NCI-H524 (cell line): ENCODE measurements around the gene BTD.

Experiments
- DNase-seq, 2 experiments: peaks; one replicate each; lab custom pipeline; 2025; lab: John Stamatoyannopoulos, UW

Gene BTD

DNA sequence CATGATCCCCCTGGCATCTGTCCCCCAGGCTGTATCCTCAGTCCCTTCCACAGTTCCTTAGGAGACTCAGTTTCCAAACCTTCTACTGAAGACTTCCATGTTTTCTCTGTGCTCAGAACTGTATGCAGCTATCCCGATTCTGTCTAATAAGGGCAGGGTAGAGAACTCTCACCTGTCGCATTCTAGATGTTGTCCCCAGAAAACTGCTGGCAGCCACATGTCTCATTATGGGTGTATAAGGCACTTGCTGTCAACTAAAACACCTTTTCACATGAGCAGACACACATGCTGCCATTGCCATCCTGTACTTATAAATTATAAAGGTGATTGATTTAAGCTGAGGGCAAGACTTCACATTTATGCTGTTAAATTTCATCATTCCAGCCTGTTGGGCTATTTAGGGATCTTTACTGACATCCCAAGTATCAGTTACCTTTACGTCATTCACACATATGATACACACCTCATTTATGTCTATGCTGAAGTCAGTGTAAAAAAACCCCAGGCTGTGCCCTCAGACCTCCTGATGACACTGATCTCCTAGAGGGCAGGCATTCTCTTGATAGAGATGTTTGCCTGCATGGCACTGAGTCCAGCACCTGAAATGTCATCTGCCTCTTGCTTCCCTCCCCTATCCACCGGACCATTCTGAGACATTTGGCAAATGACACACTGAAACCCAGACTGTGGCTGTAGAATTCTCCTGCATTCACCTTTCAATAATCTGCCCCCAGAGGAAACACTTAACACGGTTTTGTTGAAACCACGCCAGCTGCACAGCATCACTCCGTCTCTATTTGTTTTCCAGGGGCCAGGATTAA, 35.8 kb downstream of the BTD start:
- peak in 1 of 2 experiments; percentile 33 for DNase-seq

DNA sequence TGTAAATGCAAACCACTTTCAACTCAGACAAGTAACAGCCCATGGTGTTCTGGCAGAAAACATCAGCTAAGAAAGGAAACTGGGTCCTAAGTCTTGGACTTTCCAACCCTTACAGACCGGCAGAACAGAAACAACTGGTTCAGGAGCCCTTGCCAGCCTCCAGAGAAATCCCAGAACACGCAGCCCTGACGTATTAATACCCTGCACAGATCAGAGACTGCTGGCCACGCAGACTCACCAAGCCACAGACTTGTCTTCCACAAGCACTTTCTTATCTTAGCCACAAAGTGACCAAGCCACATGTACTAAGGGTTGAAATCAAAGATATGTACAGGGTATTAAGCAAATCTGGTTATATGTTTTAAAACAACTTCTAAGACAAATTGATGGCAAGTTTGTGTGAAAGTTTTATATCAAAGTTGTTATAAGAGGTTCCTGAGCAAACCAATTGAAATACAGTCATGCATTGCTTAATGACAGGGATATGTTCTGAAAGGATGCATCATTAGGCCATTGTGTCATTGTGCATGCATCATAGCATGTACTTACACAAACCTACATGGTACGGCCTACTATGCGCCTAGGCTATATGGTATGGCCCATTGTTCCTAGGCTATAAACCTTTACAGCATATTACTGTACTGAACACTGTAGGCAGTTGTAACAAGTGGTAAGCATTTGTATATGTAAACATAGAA, 36.8 kb downstream of the BTD start:
- DNase-seq, result no peak

DNA sequence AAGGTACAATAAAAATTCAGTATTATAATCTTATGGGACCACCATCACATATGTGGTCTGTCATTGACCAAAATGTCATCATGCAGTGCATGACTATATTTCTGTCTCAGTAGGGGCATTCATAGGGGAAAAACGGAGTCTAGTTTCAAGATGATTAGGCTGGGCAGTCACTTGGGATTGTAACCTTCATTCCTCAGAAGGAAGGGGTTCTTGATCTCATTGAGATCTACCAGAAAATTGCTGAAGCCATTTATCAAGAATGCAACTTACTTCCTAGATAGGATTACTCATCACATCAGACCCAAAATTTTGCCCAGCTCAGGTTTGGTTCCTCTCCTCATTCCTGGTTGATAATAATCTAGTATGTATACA, 37.3 kb downstream of the BTD start:
- no peak for DNase-seq

- DNase-seq, result no peak
Measured at GRCh38 chr3:15645246-15645645, 43.7 kb downstream of the BTD start.

DNA sequence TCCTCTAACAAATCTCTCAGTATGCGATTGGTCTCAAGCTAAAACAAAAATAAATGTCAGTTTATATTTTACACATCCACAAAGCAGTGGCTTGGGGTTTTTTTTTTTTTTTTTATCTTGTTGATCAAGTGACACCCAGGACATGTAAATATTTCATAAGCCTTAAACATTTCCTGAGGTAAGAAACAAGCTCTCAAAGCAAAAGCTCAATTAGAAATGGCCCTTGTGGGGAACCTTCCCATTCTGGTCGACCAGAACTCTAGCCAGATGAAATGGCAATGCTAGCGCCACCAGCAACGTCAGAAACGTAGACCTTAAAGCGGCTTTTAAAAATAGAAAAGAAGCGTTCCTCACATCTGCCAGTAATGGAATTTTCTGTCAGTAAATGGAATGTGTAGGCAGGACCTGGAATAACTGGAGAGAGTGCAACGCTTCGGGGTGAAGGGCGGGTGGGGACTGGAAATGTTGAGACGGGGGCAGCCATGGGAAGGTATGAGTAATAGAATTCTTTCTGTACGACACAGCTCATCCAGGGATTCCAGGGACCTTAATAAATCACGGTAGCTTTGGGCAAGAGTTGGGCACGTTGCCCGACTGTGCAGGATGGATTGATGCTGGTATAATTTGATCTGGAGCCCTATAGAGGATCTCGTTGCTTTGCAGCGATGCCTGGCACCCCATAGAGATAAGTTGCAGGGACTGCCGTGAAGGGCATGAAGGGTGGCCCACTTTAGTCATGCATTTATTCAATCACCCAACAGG, 44.4 kb downstream of the BTD start:
- no peak for DNase-seq

DNA sequence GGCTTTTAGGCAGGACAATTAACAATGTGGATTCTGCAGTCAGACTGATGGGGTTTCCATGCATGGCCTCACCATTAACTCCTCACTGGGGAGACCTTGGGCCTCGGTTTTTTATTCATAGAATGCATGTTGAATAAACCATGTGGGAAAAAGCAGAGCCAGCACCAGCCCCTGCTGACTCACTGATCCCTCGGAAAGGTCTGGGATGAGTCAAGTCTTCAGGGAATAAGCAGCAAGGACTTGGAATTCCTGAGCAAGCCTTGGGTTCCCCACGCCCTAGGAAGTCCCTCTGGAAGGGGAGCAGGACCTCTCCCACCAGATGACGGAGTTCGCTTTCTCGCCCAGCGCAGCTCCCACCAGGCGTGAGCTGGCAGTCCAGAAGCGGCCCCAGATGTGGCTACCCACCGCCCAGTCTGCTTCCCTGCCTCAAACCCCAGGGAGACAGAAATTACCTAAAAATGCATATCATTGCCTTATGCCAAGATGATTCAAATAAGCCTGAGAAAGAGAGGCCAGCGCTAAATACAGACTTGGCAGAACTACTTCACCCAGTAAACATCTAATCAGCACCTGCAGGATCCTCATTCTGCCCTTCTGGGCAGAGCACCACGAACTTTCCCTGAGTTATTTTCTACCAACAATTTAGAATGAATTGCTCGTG, 45.4 kb downstream of the BTD start:
- DNase-seq, result no peak

- no peak for DNase-seq
Measured at GRCh38 chr3:15647611-15648167, 46.1 kb downstream of the BTD start.

DNA sequence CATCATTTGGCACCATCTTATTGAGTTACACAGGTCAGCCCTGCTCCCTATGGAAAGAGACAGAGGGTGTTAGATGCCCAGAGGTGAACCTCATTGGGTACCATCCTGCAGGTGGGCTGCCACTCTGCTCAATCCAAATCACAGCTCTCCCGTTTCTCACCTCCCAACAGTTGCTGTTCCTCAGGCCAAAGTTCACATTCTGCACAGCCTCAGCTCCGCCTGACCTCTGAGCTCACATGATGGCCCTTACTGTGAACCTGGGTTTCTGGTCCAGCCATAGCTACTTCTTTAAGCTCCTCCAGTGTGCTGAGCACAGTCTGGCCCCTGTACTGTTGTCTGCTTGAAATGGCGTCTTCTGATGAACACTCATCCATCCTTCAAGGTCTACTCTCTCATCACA, 47.8 kb downstream of the BTD start:
- no peak for DNase-seq

DNA sequence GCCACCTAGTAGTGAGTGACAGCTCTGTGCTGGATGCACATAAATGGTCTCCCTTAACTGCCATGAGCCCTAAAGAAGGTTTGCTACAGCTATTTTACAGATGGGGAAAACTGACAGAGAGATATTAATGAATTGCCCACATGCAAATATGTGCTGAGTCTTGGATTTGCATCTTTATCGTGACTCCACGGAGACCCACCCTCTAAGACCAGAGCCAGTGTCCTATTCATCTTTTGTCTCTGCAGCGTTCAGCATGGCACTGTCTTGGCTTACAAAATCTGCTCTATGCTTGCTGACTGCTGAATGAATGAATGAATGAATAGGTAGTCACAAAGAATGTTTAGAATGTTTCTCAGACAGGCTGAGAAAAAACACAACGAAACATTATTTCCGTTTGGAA, 48.3 kb downstream of the BTD start:
- no peak for DNase-seq

DNA sequence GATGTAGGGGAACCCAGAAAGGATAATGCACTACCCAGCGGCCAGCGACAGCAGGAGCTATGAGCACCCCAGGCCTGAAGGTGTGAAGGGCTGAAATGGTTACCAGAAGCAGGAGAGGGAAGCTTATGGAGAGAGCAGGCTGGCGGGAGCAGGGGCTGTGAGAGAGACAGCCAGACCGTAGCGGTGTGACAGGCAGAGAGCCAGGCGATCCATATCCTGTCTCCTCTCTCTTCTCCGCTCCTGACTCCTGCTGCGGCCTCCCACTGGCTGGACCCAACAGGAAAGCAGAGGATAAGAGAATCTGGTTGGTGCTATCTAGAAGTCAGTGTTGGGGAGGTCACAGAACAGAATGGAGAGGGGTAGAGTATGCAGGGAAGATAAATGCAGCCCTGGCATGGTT, 49.9 kb downstream of the BTD start:
- DNase-seq, result no peak

GRCh38 chr3:15653321-15653720, 51.8 kb downstream of the BTD start:
- DNase-seq, result no peak

DNA sequence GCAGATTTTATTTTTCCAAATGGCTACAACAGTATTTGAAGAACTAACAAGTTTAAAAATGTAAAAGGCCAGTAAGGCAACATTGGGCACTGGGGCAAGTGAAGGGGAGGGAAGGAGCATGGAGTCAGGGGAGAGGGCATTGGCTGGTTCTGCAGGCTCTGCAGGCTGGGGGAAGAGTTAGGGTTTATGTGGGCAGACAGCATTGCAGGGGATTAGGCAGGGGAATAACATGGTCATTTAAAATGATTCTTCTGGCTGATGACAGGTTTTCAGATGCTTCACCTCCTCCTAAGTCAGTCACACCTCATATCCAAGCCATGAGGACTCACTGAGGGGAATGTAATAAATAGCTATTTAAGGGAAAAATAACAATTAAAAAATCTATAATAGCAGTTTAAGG, 52.6 kb downstream of the BTD start:
- DNase-seq, result no peak

DNA sequence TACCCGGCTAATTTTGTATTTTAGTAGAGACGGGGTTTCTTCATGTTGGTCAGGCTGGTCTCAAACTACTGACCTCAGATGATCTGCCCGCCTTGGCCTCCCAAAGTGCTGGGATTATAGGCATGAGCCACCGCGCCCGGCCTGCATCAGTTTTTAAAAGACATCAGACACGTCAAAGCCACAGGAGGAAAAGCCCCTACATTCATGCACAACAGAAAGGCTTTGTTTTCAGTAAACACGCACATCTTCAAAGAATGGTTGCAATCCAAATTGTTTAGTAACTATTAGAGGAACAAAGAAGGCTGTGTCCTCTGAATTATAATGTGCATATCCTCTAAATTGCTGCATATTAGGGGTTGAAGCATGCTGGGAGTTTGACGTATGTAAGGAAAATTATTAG, 53.3 kb downstream of the BTD start:
- no peak for DNase-seq

DNA sequence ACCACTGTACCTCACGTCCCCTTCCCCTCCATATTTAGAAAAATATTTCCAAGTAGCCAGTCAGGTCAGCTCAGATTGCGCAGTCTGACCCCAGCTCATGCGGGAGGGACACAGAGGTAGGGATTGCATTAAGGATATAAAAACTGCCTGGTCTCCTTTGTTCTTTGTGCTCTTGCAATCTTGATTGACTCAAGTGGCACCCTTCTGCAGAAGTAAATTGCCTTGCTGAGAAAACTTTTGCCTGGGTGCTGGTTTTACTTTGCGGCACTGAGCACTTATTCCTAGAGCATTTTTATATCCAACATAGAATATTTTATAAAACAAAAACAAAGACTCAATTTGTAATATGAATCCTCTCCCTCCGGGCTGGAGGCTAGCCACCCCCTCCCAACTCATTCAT, 54.8 kb downstream of the BTD start:
- no peak for DNase-seq

DNA sequence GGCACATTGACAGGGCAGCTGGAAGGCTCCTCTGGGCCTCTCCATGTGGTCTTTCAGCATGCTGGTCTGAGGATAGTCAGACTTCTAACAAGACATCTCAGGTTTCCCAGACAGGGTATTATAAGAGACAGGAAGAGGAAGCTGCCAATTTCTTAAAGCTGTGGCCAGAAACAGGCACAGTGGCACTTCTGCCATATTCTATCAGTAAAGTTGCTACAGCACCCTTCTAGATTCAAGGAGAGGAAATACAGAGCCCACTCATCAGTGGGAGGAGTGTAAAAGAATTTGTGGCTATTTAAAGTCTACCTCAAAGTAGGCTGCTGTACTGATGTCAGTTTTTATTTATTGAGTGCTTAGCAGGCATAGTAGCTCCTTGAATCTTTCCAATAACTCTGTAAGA, 55.5 kb downstream of the BTD start:
- no peak for DNase-seq

GRCh38 chr3:15659254-15659975, 57.9 kb downstream of the BTD start:
- DNase-seq, result no peak

- no peak for DNase-seq
Measured at GRCh38 chr3:15660055-15660935, 58.8 kb downstream of the BTD start.

DNA sequence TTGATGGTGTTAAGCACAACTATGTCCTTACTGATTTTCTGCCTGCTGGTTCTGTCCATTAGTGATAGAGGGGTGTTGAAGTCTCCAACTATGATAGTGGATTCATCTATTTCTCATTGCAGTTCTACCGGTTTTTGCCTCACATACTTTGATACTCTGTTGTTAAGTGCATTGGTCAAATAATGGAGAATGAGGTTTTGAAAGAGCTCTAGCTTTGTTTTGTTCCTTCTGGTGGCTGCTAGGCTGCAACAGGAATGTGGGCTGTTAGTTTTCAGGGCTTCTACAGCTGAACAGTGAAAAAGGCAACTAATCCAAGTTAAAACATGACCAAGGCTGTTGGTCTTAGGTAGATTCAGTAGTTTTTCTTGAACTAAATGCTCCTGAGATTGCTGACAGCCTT, 62.6 kb downstream of the BTD start:
- no peak for DNase-seq

DNA sequence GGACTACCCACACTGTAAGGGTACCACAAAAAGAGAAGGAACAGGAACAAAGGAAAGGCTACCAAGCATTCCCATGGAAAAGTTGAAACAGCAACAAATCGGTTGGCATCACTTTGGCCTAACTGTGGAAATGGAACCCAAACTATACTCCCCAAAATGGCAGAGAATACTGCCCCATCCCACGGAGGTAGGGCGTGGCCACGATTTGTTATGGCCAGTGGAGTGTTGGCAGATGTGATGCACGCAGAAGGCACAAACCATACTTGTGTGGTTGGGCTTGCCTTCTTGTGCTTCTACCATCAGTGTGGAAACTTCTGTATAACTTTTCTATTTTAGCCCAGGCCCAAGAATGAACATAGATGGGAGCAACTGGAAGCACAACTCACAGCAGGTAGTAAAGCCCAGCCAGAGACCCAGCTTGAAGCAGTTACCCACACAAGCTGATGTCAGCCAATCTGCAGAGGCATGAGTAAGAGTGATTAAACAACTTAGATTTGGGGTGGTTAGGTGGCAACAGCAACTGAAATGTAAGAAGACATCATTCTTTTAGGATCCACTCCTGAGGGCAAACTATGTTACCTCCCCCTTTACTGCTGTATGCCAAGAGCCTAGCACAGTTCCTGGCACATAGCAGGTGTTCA, 64.1 kb downstream of the BTD start:
- no peak for DNase-seq

GRCh38 chr3:15666277-15666676, 64.7 kb downstream of the BTD start:
- DNase-seq, result no peak
